Measurements from ENCODE around the gene ANGPTL5. TPM values are rescaled to one million over a fixed set of nuclear protein-coding genes. Genes with fewer than 3 reads are reported as not detected.
A peak's percentile ranks its signal among the peaks of the same experiment; 100 is the strongest.

The ANGPTL5 gene
- total and polyA plus RNA-seq, 4 donors, result not detected

DNA sequence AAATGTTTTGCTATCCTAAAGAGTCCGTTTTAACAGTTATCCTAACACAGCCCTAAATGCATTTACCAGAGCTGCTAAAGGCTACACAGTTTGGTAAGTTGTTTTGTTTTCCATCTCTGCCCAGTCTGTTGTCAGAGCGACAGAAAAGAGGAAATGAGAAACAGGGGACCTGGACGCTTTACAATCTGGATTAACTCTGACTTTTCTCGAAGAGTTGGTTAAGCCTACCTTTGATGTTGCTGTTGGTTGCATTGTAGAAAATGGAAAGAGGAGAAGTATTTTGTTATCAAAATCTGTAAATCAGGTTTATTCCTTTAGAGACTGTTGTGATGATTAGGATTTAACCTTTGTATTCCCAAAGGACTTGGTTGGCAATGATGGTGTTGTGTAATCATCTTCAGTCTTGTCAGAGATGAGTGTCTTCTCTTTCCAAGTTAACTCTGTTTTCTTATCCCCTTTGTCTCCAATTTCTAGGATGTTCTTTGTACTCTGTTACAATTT is 481 bp downstream of the ANGPTL5 start (continued):
- TF ChIP-seq, protein P1, sequence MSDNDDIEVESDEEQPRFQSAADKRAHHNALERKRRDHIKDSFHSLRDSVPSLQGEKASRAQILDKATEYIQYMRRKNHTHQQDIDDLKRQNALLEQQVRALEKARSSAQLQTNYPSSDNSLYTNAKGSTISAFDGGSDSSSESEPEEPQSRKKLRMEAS (IDR thresholded peaks at IDR 0.05), result no peak
- TF ChIP-seq FOXA2 (IDR thresholded peaks at IDR 0.05) (no peak), SP1 (IDR thresholded peaks at IDR 0.05) (no peak), YY1 (IDR thresholded peaks at IDR 0.05) (no peak), RAD21 (IDR thresholded peaks at IDR 0.05) (no peak), FOXA1 (IDR thresholded peaks at IDR 0.05) (no peak), HNF4A (conservative IDR thresholded peaks at IDR 0.05) (no peak)

DNA sequence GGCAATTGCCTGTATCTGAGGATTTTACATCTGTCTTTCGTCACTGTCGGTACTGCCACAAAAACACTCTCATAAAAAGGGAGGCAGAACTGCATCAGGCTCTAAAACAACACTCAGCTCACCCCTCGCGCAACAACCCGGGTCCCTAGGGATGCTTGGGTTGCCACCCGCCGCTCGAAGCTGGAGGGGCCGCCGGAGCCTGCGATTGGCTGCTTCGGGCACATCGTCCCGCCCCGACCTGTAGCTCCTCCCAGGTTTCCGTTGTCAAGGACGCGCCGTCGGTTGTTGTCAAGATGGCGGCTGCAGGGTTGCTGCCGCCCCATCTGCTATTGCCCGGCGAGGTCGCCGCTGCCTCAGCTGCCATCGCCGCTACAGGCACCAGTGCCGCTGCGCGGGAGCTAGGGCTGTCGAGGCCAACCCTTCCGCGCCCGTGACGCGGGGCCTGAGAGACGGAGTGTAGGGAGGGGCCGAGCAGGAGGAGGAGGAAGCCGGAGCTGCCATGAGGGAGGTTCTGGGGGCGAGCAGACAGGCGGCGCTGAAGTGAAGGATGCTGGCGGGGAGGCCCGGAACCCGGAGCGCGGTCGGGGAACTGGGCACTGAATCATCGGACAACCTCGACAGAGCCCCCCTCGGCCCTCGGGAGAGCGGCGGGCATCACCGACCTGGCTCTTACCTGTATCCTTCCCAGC is 1.4 kb downstream of the ANGPTL5 start, which contains the start of gene CEP126:
TSS of gene CEP126 (plus strand) at position 273 of the 689 bp plus-strand sequence. CDS start at position 548, 275 bp downstream.
- DNase-seq (ENCODE audit: low spot score), result peak; percentile 87
- no peak for TF ChIP-seq FOXA2 (IDR thresholded peaks at IDR 0.05)
- peak; percentile 97 for TF ChIP-seq YY1 (IDR thresholded peaks at IDR 0.05)
- TF ChIP-seq NR2F2 (IDR thresholded peaks at IDR 0.05), result no peak
- TF ChIP-seq, protein P1 (IDR thresholded peaks at IDR 0.05), result no peak
- TF ChIP-seq SP1 (IDR thresholded peaks at IDR 0.05), result peak; percentile 37
- TF ChIP-seq RAD21 (IDR thresholded peaks at IDR 0.05), result no peak
- peak within 1 kb of the TSS; percentile 65 to 76 (median 71) for H3K4me3 ChIP-seq (ENCODE audit: low read depth in 1 of 3, low read length in 3 of 3)
- no peaks in the 10 kb centered on the region for H3K9me3 ChIP-seq (ENCODE audit: control insufficient read depth in 4 of 4, low read length in 3 of 4)
- no peaks in the 10 kb centered on the region for H3K36me3 ChIP-seq (ENCODE audit: control insufficient read depth in 4 of 4, insufficient read depth in 3 of 4, low read depth in 1 of 4, low read length in 3 of 4)
- H3K9ac ChIP-seq (ENCODE audit: low read depth in 1 of 2, low read length in 2 of 2), result peak within 1 kb of the TSS; percentile 20 to 39
- peak within 1 kb of the TSS in 1 of 2 donors; percentile 60 for H3K27ac ChIP-seq (ENCODE audit: low read depth in 1 of 2, low read length in 2 of 2)
- 2% methylated on average over 56 of the region's 56 CpGs for WGBS
- H3K27me3 ChIP-seq (ENCODE audit: control insufficient read depth in 4 of 4, insufficient read depth in 4 of 4, low read length in 3 of 4), result no peaks in the 10 kb centered on the region
- peaks cover 0 to 15% (median 10%) of the 10 kb centered on the region in 4 donors for H3K4me1 ChIP-seq (ENCODE audit: control insufficient read depth in 4 of 4, insufficient read depth in 4 of 4, low read length in 3 of 4)

DNA sequence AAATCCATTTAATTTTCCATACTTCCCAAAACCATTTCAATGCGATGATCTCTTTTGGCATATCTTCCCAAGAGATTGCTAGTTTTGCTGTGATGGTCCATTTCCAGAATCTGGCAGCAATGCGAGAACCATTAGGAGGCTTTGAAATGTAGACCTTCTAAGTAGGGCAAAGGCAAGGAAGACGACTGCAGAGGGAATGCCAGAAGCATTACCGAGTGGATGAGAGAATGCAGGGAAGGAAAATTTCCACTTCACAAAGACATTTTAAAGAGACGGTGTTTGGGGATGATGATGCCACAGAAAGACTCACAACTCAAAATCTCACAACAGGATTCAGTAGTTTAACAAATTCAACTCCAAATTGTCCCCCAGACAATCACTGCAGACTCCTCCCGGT is 2.0 kb downstream of the ANGPTL5 start:
- DNase-seq (ENCODE audit: low spot score), result no peak
- H3K9ac ChIP-seq (ENCODE audit: low read depth in 1 of 2, low read length in 2 of 2), result no peak overlapping the region
- H3K27me3 ChIP-seq (ENCODE audit: control insufficient read depth in 4 of 4, insufficient read depth in 4 of 4, low read length in 3 of 4), result no peaks in the 10 kb centered on the region
- H3K36me3 ChIP-seq (ENCODE audit: control insufficient read depth in 4 of 4, insufficient read depth in 3 of 4, low read depth in 1 of 4, low read length in 3 of 4), result no peaks in the 10 kb centered on the region
- 18% methylated on average over 6 of the region's 6 CpGs for WGBS
- H3K4me1 ChIP-seq (ENCODE audit: control insufficient read depth in 4 of 4, insufficient read depth in 4 of 4, low read length in 3 of 4), result peaks cover 0 to 15% (median 10%) of the 10 kb centered on the region in 4 donors
- TF ChIP-seq YY1 (IDR thresholded peaks at IDR 0.05) (no peak), JUND (IDR thresholded peaks at IDR 0.05) (no peak), GABPA (IDR thresholded peaks at IDR 0.05 in 1 of 2, conservative IDR thresholded peaks at IDR 0.05 in 1 of 2) (no peak), TAF1 (conservative IDR thresholded peaks at IDR 0.05) (no peak), SP1 (IDR thresholded peaks at IDR 0.05) (no peak), FOXA2 (IDR thresholded peaks at IDR 0.05) (no peak)
- TF ChIP-seq, protein P2, sequence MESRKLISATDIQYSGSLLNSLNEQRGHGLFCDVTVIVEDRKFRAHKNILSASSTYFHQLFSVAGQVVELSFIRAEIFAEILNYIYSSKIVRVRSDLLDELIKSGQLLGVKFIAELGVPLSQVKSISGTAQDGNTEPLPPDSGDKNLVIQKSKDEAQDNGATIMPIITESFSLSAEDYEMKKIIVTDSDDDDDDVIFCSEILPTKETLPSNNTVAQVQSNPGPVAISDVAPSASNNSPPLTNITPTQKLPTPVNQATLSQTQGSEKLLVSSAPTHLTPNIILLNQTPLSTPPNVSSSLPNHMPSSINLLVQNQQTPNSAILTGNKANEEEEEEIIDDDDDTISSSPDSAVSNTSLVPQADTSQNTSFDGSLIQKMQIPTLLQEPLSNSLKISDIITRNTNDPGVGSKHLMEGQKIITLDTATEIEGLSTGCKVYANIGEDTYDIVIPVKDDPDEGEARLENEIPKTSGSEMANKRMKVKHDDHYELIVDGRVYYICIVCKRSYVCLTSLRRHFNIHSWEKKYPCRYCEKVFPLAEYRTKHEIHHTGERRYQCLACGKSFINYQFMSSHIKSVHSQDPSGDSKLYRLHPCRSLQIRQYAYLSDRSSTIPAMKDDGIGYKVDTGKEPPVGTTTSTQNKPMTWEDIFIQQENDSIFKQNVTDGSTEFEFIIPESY (IDR thresholded peaks at IDR 0.05), result no peak
- H3K27ac ChIP-seq (ENCODE audit: low read depth in 1 of 2, low read length in 2 of 2), result no peak overlapping the region
- H3K9me3 ChIP-seq (ENCODE audit: control insufficient read depth in 4 of 4, low read length in 3 of 4), result no peaks in the 10 kb centered on the region
- H3K4me3 ChIP-seq (ENCODE audit: low read depth in 1 of 3, low read length in 3 of 3), result peak overlapping the region; percentile 65 to 76 (median 71)

DNA sequence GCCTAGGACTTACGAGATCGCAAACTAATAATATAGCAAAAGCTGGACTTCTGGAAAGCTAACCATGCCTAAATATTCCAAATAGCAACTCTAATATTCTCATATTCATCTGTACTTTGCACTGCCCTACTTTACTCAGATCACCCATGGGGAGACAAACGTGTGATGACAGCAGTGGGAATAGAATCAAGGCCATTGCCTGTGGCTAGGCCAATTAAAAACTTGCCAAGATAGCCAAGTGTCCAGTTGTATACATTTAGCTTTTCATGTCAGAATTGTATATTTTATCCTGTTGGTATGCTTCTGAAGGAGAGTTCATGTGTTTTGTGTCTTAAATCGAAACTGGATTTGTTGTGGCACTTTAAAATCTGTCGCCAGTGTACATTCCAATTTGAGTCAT is 2.7 kb downstream of the ANGPTL5 start:
- DNase-seq (ENCODE audit: low spot score), result no peak
- Histone ChIP-seq H3K9me3 (ENCODE audit: control insufficient read depth in 4 of 4, low read length in 3 of 4) (no peaks in the 10 kb centered on the region), H3K4me1 (ENCODE audit: control insufficient read depth in 4 of 4, insufficient read depth in 4 of 4, low read length in 3 of 4) (peaks cover 0 to 15% (median 10%) of the 10 kb centered on the region in 4 donors), H3K27me3 (ENCODE audit: control insufficient read depth in 4 of 4, insufficient read depth in 4 of 4, low read length in 3 of 4) (no peaks in the 10 kb centered on the region), H3K36me3 (ENCODE audit: control insufficient read depth in 4 of 4, insufficient read depth in 3 of 4, low read depth in 1 of 4, low read length in 3 of 4) (no peaks in the 10 kb centered on the region), H3K9ac (ENCODE audit: low read depth in 1 of 2, low read length in 2 of 2) (no peak overlapping the region), H3K27ac (ENCODE audit: low read depth in 1 of 2, low read length in 2 of 2) (no peak overlapping the region), H3K4me3 (ENCODE audit: low read depth in 1 of 3, low read length in 3 of 3) (no peak overlapping the region)
- WGBS, result 82% methylated on average over 5 of the region's 5 CpGs
- TF ChIP-seq FOXA1 (IDR thresholded peaks at IDR 0.05), result no peak
- no peak for TF ChIP-seq JUND (IDR thresholded peaks at IDR 0.05)
- TF ChIP-seq, protein P3, sequence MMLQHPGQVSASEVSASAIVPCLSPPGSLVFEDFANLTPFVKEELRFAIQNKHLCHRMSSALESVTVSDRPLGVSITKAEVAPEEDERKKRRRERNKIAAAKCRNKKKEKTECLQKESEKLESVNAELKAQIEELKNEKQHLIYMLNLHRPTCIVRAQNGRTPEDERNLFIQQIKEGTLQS (IDR thresholded peaks at IDR 0.05), result no peak
- TF ChIP-seq, protein P4, sequence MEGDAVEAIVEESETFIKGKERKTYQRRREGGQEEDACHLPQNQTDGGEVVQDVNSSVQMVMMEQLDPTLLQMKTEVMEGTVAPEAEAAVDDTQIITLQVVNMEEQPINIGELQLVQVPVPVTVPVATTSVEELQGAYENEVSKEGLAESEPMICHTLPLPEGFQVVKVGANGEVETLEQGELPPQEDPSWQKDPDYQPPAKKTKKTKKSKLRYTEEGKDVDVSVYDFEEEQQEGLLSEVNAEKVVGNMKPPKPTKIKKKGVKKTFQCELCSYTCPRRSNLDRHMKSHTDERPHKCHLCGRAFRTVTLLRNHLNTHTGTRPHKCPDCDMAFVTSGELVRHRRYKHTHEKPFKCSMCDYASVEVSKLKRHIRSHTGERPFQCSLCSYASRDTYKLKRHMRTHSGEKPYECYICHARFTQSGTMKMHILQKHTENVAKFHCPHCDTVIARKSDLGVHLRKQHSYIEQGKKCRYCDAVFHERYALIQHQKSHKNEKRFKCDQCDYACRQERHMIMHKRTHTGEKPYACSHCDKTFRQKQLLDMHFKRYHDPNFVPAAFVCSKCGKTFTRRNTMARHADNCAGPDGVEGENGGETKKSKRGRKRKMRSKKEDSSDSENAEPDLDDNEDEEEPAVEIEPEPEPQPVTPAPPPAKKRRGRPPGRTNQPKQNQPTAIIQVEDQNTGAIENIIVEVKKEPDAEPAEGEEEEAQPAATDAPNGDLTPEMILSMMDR (IDR thresholded peaks at IDR 0.05; ENCODE audit: low read depth, low read length, missing input control), result no peak
- TF ChIP-seq, protein P1 (IDR thresholded peaks at IDR 0.05), result no peak
- TF ChIP-seq TAF1 (conservative IDR thresholded peaks at IDR 0.05), result no peak
- TF ChIP-seq HNF4A (conservative IDR thresholded peaks at IDR 0.05), result no peak
- no peak for TF ChIP-seq FOXA2 (IDR thresholded peaks at IDR 0.05)
- no peak for TF ChIP-seq RAD21 (IDR thresholded peaks at IDR 0.05)
